Right renal cortex interstitium (tissue), 3 donors: ENCODE results near the gene KRTAP4-12. TPM values are rescaled to one million over a fixed set of nuclear protein-coding genes. Genes with fewer than 3 reads are reported as not detected.
"Not testable (repeated sequence)": the region's sequence is repeated elsewhere in the genome, so short reads cannot be mapped to it uniquely, and the experiment has no call there.

Source experiments
- DNase-seq, 3 donors: peaks; one replicate each; pipeline ENCODE4 v3.0.0-alpha.2; 2013; ENCODE audit warnings: low read depth in 3 of 3, low spot score in 2 of 3
- polyA plus RNA-seq, 3 donors: library from polyadenylated mRNA; unstranded; fragments of 120-200 nt; gene quantifications; one replicate each; pipeline ENCODE4 v1.2.1, GENCODE V29; 2013; ENCODE audit not compliant: insufficient read length in 3 of 3

Gene KRTAP4-12
- not detected for polyA plus RNA-seq

DNA sequence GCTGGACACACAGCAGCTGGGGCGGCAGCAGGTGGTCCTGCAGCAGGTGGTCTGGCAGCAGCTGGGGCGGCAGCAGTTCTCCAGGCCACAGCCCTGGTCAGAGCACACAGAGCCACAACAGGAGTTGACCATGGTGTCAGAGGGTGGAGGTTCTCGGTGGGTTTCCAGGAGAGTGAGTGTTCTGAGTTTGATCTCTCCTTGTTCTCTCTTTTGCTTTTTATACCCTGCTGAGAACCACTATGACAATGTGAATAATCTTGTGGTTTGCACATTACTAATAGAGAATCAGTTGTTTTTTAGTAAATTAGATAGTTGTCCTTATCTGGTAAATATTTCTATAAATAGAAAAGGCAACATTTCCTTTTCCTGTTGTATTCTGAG is at the start of gene KRTAP4-12:
KRTAP4-12 (minus strand) TSS at position 192 of the 381 bp plus-strand sequence; CDS start at position 132, 60 bp downstream.
- DNase-seq, result not testable (repeated sequence)

DNA sequence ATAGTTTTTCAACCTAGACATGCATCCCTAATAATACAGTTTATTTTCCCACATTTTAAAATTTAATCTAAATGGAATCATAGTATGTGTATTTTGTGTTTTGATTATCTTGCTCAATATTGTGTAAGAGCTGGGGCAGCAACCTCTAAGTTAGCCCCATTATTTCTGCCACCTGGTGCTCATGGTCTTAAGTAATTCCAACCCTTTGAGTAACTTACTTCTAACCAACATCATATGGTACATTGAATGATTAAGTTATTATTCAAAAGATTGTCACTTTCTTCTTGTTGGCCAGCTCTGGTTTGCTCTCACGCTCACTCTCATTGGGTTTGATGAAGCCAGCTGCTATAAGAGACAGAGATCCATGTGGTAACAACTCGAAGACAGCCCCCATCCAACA is 47.9 kb upstream of the KRTAP4-12 start:
- DNase-seq, result no peak

DNA sequence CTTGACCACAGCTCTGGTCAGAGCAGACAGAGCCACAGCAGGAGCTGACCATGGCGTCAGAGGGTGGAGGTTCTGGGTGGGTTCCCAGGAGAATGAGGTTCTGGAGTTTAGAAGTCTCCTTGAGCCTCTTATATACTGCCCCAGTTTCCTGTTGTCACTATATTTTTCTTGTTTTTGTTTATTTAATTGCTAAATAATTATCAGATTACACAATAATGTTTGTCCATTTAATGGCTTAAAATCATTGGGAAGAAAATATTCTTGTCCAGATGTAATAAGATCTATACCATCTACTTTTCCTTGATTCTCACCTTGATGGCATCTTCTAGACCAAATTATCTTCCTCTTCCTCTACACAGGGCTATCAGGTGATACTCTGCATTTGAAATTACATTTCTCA is 44.1 kb upstream of the KRTAP4-12 start, which contains the start of gene KRTAP4-3:
KRTAP4-3 (minus strand) TSS at position 101 of the 400 bp plus-strand sequence; CDS start at position 52, 49 bp downstream.
- DNase-seq, result no peak

DNA sequence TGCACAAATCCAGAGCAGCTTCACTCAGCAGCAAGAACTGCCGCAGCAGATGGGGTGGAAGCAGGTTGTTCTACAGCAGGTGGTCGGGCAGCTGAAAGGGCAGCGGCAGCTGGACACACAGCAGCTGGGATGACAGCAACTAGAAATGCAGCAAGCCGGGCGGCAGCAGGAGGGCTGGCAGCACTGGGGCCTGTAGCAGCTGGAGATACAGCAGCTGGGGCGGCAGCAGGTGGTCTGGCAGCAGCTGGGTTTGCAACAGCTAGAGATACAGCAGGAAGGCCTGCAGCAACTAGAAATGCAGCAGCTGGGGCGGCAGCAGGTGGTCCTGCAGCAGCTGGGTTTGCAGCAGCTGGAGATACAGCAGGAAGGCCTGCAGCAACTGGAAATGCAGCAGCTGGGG is 43.6 kb upstream of the KRTAP4-12 start:
- DNase-seq, result no peak

DNA sequence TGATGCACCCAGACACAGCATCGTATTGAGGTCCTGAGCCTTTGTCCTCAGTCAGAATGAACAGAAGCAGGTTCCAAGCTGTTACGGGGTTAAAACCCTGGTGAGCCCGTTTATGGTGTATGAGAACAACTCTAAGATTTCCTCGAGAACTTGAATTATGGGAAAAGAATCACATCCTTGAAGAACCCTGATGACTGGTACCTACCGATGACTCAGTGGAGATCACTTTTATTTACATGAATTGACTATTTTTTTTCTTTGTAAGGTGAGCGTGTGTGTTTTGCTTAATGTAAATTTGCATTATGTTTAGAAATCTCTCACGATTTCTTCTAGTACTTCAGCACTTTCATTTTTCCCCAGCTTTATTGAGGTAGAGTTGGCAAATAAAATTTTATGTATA is 39.8 kb upstream of the KRTAP4-12 start:
- no peak for DNase-seq

DNA sequence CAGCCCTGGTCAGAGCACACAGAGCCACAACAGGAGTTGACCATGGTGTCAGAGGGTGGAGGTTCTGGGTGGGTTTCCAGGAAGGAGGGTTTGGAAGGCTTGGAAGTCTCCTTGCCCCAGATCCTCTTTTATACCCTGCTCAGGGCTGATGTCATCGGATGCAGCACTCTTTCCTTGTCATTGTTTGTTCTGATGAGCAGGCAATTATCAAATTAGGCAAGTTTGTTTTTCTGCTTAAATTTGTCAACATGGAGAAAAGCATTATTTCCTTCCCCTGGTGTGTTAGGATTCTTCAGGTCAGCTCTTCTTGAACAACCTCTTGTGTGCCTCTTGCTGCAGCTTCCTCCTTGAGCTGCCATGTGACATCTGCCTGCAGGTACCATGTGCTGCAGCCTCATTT is 36.7 kb upstream of the KRTAP4-12 start, which contains the start of gene KRTAP4-4:
KRTAP4-4 (minus strand) TSS at position 101 of the 400 bp plus-strand sequence; CDS start at position 44, 57 bp downstream.
- no peak for DNase-seq

DNA sequence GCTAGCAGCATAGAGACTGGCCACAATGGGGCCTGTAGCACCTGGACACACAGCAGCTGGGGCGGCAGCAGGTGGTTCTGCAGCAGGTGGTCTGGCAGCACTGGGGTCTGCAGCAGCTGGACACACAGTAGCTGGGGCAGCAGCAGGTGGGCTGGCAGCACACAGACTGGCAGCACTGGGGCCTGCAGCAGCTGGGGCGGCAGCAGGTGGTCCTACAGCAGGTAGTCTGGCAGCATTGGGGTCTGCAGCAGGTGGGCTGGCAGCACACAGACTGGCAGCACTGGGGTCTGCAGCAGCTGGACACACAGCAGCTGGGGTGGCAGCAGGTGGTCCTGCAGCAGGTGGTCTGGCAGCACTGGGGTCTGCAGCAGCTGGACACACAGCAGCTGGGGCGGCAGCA is 36.2 kb upstream of the KRTAP4-12 start:
- DNase-seq, result not testable (repeated sequence)

DNA sequence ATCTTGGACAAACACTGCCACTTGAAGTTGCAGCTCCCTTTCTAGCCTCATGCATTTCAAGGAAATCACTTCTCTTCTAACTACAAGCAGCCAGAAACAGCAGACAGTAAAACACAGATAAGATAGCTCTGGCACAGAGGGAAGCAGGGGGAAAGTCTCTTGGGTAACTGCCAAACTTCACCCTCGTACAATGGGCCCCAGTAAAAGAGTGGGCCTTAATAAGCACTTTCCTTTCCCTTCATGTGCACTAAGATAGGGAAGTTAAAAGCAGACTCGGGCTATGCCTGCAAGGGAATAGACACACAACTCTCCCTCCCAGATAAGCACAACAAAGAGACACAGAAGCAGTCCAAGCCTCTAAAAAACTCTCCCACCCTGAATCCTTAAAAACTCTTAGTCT is 29.9 kb upstream of the KRTAP4-12 start:
- no peak for DNase-seq

DNA sequence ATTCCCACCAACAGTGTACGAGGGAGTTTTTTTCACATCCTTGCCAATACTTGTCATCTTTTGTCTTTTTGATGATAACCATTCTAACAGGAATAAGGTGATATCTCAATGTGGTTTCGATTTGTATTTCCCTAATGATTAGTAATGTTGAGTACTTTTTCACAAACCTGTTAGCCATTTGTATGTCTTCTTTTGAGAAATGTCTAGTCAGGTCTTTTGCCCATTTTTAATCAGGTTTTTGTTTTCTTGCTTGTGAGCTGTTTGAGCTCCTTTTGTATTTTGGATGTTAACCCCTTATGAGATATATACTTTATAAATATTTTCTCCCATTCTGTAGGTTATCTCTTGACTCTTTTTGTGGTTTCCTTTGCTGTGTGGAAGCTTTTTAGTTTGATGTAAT is 27.5 kb upstream of the KRTAP4-12 start:
- no peak for DNase-seq

DNA sequence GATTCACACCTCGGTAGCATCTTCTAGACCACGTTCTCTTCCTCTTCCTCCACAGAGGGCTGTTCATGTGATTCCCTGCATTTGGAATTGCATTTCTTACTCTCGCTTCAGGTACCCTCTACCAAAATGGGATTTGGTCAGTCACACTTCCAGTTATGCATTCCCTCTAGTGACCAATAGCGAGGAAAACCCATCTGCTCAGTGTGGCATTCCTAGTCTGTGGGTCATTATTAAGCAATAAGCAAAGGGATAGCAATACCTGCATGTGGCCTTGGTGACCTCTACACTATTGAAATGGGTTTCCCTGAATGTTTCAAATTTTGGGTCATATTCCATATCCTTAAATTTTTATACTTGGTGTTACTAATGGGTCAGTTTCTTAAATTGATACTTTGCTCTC is 26.0 kb upstream of the KRTAP4-12 start:
- no peak for DNase-seq

DNA sequence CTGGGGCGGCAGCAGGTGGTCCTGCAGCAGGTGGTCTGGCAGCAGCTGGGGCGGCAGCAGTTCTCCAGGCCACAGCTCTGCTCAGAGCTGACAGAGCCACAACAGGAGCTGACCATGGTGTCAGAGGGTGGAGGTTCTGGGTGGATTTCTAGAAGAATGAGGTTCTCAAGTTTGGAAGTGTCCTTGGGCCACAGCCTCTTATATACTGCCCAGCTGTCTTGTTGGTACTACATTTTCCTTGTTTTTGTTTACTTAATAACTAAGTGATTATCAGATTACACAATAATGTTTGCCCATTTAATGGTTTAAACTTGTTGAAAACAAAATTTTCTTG is 25.6 kb upstream of the KRTAP4-12 start, which contains the start of gene KRTAP4-5:
KRTAP4-5 (minus strand) TSS at position 174 of the 334 bp plus-strand sequence; CDS start at position 116, 58 bp downstream.
- DNase-seq, result no peak

DNA sequence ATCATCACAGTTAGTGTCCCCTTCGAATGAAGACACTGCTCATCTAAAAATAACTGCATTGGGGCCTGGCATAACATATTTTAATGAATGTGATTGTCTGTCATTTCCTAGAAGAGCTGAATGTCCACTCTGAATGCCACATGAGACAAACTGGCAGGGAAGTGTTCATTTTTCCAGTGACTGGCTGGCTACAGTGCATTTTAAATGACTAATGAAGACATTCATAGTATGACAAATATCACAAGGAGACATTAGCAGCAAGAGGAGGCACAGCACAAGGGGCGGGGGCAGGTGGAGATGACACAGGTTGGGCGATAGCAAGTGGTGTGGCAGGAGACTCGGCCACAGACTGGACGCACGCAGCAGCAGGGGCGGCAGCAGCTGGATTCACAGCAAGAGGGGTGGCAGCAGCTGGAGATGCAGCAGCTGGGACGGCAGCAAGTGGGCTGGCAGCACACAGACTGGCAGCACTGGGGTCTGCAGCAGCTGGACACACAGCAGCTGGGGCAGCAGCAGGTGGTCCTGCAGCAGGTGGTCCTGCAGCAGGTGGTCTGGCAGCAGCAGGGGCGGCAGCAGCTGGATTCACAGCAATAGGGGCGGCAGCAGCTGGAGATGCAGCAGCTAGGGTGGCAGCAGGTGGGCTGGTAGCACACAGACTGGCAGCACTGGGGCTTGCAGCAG is 25.1 kb upstream of the KRTAP4-12 start:
- not testable (repeated sequence) for DNase-seq

DNA sequence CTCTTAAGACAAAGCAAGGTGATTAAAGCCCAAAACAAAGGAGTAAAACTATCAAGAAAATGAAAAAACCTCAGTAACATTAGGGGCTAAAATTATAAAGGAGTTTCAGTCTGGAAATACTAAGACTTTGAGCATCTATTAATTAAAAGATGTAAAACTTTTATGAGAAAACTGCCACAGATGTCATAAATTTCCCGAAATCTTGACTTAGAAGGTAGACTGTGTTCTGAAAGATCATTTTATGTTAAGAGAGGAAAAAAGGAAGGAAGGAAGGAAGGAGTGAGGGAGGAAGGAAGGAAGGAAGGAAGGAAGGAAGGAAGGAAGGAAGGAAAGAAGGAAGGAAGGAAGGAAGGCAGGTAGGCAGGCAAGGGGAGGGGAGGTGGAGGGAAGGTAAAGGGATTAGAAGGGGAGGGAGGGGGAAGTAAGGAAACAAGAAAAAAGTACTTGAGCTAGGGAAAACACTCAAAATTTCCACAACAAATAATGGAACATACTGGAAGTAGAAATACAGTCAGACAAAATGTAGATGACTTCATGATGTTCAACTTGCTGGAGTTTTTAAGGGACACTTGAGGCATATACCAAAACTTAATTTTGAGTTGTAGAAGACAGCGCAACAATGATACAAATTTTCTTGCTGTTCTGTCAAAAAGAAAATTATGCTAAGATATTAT is 23.7 kb upstream of the KRTAP4-12 start:
- DNase-seq, result no peak

DNA sequence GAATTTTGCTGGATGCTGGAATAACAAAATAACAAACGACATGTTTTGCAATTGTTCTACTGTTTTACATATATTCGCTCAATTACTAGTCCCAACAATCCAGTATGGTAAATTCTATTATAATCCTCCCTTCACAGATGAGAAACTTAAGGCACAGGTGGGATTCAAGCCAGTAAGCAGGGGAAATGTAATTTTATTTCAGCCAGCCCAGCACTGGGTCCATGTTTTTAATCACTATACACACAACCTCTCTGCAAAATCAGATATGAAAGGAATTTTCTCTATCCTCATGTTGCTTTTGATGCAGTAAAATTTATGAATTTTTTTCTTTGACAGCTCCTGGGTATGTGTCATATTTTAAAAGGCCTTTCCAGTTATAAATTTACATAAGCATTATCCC is 21.3 kb upstream of the KRTAP4-12 start:
- no peak for DNase-seq

DNA sequence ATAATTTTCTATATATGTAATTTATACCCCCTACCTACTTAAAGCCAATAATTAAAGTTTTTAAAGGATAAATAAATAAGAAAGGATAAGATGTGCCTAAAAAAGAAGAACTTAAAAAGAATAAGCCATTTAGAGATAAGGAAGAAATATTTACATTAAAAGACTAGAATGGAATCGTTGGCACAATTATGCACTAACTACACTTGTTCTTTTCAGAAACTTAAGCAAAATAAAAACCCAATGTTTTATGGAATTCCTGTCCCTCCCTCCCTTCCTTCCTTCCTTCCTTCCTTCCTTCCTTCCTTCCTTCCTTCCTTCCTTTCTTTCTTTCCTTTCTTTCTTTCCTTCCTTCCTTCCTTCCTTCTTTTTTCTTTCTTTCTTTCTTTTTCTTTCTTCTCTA is 20.9 kb upstream of the KRTAP4-12 start:
- DNase-seq, result no peak

DNA sequence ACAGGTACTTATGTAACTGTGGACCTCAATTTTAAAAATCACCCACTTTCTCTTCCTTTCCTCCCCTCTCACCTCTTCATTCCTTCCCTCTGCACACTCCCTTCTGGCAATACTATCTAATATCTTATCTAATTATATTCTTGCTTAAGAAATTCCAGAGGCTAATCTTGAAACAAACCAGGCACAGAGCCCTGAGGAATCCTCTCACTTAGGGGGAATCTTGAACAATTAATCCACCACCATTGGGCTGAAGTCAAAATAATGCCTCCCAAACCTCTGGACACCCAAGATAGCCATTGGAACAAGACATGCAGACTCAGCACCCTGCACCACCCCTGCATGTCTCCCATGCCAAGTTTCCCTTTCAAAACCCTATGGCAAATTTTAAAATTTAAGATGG is 17.4 kb upstream of the KRTAP4-12 start:
- no peak for DNase-seq

DNA sequence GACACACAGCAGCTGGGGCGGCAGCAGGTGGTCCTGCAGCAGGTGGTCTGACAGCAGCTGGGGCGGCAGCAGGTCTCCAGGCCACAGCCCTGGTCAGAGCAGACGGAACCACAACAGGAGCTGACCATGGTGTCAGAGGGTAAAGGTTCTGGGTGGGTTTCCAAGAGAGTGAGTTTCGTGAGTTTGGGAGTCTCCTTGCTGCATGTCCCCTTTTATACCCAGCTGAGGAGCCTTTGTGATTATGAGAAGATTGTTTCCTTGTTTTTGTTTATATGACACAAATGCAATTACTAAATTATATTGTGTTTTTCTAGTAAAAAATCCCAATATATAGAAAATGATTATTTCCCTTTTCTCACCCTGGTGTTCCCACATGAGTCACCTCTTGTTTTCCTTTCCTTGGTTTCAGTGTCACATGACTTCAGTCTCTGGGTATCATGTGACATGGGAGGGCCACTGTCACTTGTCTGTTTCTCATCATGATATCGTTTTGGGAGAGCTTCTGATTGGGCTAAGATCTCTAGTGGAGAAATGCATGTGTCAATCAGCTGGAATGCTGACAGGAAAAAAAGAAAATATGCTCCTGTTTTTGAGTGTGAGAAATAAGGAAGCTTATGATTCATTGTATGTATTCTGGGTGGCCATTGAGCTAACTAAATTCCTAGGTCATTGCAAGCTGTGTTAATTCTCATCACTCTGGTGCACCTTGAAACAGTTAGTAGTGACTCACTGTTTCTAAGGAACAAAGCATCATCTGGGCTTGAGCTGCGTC is 16.6 kb upstream of the KRTAP4-12 start, which contains the start of gene KRTAP4-6:
KRTAP4-6 (minus strand) TSS at position 185 of the 772 bp plus-strand sequence; CDS start at position 128, 57 bp downstream.
- DNase-seq, result no peak

DNA sequence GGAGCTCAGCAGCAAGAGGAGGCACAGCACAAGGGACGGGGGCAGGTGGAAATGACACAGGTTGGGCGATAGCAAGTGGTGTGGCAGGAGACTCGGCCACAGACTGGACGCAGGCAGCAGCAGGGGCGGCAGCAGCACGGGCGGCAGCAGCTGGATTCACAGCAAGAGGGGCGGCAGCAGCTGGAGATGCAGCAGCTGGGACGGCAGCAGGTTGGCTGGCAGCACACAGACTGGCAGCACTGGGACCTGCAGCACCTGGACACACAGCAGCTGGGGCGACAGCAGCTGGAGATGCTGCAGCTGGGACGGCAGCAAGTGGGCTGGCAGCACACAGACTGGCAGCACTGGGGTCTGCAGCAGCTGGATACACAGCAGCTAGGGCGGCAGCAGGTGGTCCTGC is 15.9 kb upstream of the KRTAP4-12 start:
- not testable (repeated sequence) for DNase-seq

DNA sequence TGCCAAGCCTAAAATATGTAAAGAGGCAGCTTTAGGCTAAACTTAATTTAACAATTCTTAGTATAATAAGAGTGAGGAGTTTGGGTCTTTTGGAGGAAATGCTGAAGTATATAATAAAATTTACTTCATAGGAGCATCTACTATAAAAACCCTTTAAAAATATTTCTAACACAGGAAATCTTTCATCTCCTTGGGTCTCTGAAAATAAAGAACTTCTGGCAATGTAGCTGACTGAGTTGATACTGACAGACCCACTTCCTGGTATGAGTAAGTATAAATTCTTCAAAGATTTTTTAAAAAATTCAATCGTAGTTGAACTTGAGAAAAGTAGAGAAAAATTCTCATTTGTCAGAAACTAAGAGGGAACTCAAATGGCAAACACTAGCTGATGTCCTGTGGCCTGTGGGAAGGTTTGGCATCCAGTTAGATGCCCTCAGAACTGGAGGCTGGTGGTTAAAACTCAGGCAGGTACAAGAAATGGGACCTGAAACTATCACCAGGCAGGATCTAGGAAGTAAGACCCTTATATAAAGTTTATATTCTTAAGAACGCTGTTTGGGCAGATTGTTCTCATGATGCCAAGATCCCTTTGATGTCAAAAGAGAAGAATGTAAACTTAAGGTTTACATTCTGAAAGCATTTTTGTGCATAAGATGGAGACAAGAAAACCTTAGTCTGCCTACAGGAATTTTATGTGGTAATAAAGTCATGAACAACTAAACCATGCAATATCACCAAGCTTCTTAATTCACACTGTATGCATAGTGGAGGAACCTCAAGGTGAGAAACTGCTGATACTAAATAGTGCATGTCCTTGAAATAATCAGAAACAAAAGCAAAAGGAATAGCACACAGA is 10.1 kb upstream of the KRTAP4-12 start:
- DNase-seq, result no peak

DNA sequence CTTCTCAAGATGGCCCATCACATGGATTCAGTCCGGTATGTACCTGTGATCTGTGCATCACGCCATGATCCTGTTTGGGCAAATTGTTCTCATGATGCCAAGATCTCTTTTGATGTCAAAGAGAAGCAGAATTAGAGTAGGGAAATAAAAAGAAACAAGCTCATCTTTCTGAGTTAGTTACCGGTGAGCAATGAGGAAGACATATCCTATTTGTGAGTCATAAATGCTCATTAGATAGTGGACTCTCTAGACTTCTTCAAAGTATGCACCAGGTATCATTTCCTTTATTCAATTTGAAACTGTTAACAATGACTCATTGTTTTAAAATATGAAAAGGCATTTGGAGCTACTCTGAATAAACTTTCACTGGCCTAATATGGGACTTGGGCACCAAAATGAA is 8.0 kb upstream of the KRTAP4-12 start:
- no peak for DNase-seq
